ENCODE measurements around the gene ZNHIT1. TPM values are rescaled to one million over a fixed set of nuclear protein-coding genes. Genes with fewer than 3 reads are reported as not detected.
A peak's percentile ranks its signal among the peaks of the same experiment; 100 is the strongest.

The ZNHIT1 gene
- total RNA-seq, 1 donor from 2014 or later, result 115 TPM

DNA sequence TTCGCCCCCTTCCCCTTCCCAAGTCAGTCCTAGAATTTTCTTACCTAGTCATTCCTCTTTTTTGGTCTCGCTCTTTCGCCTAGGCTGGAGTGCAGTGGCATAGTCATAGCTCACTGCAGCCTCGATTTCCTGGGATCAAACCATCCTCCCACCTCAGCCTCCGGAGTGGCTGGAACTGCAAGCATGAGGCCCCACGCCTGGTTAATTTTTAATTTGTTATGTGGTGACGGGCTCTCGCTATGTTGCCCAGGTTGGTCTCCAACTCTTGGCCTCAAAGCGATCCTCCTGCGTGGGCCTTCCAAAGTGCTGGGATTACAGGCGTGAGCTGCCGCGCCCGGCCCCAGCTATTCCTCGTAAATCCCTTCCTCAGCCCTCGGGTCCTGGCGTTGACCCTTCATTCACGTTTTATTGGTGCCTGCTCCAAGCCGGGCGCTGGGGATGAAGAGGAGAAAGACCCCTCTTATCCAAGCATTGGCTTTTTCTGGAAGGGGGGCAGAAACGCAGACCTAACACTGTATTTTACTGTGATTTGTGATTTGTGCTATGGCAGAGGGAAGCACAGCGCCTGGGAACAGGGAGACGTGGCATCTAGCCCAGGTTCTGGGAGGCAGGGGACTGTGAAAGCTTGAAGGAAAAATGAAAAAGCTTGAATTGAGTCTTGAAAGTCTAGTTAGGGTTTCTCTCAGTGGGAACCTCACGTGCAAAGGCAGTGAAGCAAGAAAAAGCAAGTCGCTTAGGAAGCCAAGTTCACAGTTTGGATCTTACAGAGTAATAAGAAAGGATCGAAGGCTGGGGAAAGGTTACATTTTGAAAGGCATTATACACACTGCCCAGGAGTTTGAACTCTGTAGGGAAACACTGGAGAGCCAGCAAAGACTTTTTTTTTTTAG, 516 bp downstream of the ZNHIT1 start:
- Histone ChIP-seq H3K4me3 (ENCODE audit: insufficient read depth, low read depth, low read length) (peak overlapping the region; percentile 87), H3K4me2 (ENCODE audit: low read length) (peak overlapping the region; percentile 85), H3K4me1 (ENCODE audit: insufficient read depth, low read length) (peaks cover 19% of the 10 kb centered on the region), H4K20me1 (ENCODE audit: insufficient read depth, low read length) (peaks cover 54% of the 10 kb centered on the region), H2AFZ (ENCODE audit: low read depth, low read length) (peak overlapping the region; percentile 76), H3K36me3 (ENCODE audit: insufficient read depth, low read length) (peaks cover 6% of the 10 kb centered on the region), H3K27me3 (ENCODE audit: insufficient read depth, low read length) (no peaks in the 10 kb centered on the region), H3K9ac (ENCODE audit: low read length) (peak overlapping the region; percentile 84), H3K9me3 (ENCODE audit: insufficient read depth, low read depth, low read length) (no peaks in the 10 kb centered on the region), H3K79me2 (ENCODE audit: insufficient read depth, low read length) (peaks cover 73% of the 10 kb centered on the region), H3K27ac (ENCODE audit: low read depth, low read length) (peak overlapping the region; percentile 51)
- DNase-seq (ENCODE audit: low read depth) (no peak), FAIRE-seq (no peak)
- Mint-ChIP-seq H3K27me3 (ENCODE audit: low read depth, unreplicated experiment) (no peaks in the 10 kb centered on the region), H3K27ac (ENCODE audit: unreplicated experiment) (peak overlapping the region; percentile 95), H3K36me3 (ENCODE audit: low read depth, unreplicated experiment) (peaks cover 16% of the 10 kb centered on the region), H3K9me3 (ENCODE audit: unreplicated experiment) (no peaks in the 10 kb centered on the region), H3K4me3 (ENCODE audit: unreplicated experiment) (peak overlapping the region; percentile 99), H3K4me1 (ENCODE audit: low read depth, unreplicated experiment) (peaks cover 16% of the 10 kb centered on the region)
- TF ChIP-seq, protein P1, sequence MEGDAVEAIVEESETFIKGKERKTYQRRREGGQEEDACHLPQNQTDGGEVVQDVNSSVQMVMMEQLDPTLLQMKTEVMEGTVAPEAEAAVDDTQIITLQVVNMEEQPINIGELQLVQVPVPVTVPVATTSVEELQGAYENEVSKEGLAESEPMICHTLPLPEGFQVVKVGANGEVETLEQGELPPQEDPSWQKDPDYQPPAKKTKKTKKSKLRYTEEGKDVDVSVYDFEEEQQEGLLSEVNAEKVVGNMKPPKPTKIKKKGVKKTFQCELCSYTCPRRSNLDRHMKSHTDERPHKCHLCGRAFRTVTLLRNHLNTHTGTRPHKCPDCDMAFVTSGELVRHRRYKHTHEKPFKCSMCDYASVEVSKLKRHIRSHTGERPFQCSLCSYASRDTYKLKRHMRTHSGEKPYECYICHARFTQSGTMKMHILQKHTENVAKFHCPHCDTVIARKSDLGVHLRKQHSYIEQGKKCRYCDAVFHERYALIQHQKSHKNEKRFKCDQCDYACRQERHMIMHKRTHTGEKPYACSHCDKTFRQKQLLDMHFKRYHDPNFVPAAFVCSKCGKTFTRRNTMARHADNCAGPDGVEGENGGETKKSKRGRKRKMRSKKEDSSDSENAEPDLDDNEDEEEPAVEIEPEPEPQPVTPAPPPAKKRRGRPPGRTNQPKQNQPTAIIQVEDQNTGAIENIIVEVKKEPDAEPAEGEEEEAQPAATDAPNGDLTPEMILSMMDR (IDR thresholded peaks at IDR 0.05; ENCODE audit: insufficient read depth, low read depth, low read length), result no peak

DNA sequence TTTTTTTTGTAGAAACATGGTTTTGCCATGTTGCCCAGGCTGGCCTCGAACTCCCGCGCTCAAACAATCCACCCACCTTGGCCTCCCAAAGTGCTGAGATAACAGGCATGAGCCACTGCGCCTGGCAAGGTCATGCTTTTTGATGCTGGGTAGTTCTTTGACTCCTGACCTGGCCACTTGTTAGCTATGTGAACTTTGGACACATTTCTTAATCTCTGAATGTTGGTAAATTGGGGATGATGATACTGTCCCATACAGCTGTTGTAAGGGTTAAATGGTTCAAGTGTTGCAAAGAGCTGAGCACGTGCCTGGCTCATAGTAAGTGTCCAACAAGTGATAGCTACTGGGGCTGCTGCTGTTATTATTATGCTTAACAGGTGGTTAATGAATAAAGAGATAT, 2.3 kb downstream of the ZNHIT1 start:
- Histone ChIP-seq H3K4me2 (ENCODE audit: low read length) (no peak overlapping the region), H2AFZ (ENCODE audit: low read depth, low read length) (no peak overlapping the region), H3K4me3 (ENCODE audit: insufficient read depth, low read depth, low read length) (no peak overlapping the region), H3K79me2 (ENCODE audit: insufficient read depth, low read length) (peaks cover 66% of the 10 kb centered on the region), H3K9ac (ENCODE audit: low read length) (no peak overlapping the region), H3K27ac (ENCODE audit: low read depth, low read length) (no peak overlapping the region), H3K27me3 (ENCODE audit: insufficient read depth, low read length) (no peaks in the 10 kb centered on the region), H4K20me1 (ENCODE audit: insufficient read depth, low read length) (peaks cover 55% of the 10 kb centered on the region), H3K9me3 (ENCODE audit: insufficient read depth, low read depth, low read length) (no peaks in the 10 kb centered on the region), H3K36me3 (ENCODE audit: insufficient read depth, low read length) (peaks cover 15% of the 10 kb centered on the region), H3K4me1 (ENCODE audit: insufficient read depth, low read length) (peaks cover 16% of the 10 kb centered on the region)
- Mint-ChIP-seq H3K27ac (ENCODE audit: unreplicated experiment) (no peak overlapping the region), H3K9me3 (ENCODE audit: unreplicated experiment) (no peaks in the 10 kb centered on the region), H3K36me3 (ENCODE audit: low read depth, unreplicated experiment) (peaks cover 18% of the 10 kb centered on the region), H3K4me3 (ENCODE audit: unreplicated experiment) (peak overlapping the region; percentile 54), H3K4me1 (ENCODE audit: low read depth, unreplicated experiment) (peaks cover 16% of the 10 kb centered on the region), H3K27me3 (ENCODE audit: low read depth, unreplicated experiment) (no peaks in the 10 kb centered on the region)
- FAIRE-seq, result no peak
- no peak for TF ChIP-seq EZH2 (IDR thresholded peaks at IDR 0.05; ENCODE audit: insufficient read depth, low read length)
- TF ChIP-seq, protein P1 (IDR thresholded peaks at IDR 0.05; ENCODE audit: insufficient read depth, low read depth, low read length), result no peak
- no peak for DNase-seq (ENCODE audit: low read depth)
